T-cell (primary cell): ENCODE measurements around the gene ENDOV. TPM values are rescaled to one million over a fixed set of nuclear protein-coding genes. Genes with fewer than 3 reads are reported as not detected.

Experiments used
- ATAC-seq, 4 experiments: fragments of 200-7000 bp in 3 of 4; fragments of 150-1000 bp in 1 of 4; cut with Tn5 transposase; replicated peaks in 1 of 4; 1 replicate in 3 of 4; 2 replicates in 1 of 4; pipeline ENCODE4 v1.10.0; 2021; ENCODE audit warnings: moderate library complexity in 3 of 4, mild to moderate bottlenecking in 2 of 4, moderate number of reproducible peaks in 1 of 4
- CTCF ChIA-PET, 2 donors: fragments of 300-600 bp; sonication (Branson Sonifier 250); formaldehyde crosslinking; loops; one replicate each; lab custom pipeline; 2022; ENCODE audit warnings: antibody characterized with exemption in 2 of 2; lab: Charles Lee
- POLR2A ChIA-PET, 2 donors: fragments of 300-600 bp; sonication (Branson Sonifier 250); formaldehyde crosslinking; loops; one replicate each; lab custom pipeline; 2022; ENCODE audit warnings: antibody characterized with exemption in 2 of 2; lab: Charles Lee
- DNase-seq, 35 experiments: peaks; one replicate each; pipeline versions ENCODE4 v3.0.0 to v3.0.0-alpha.2; 2013 to 2023
- H3K27ac ChIP-seq: one replicate; pipeline ENCODE4 v1.5.1; 2013; ENCODE audit warnings: low read length
- H3K27me3 ChIP-seq, 2 experiments: replicated peaks in 1 of 2; 1 replicate in 1 of 2; 2 replicates in 1 of 2; pipeline versions ENCODE4 v1.6.1 to v1.7.0; 2013; ENCODE audit warnings: low read length in 1 of 2, mixed read lengths in 1 of 2; ENCODE audit not compliant: control insufficient read depth in 2 of 2, insufficient read depth in 2 of 2; ENCODE audit errors: extremely low read depth in 1 of 2
- H3K36me3 ChIP-seq, 2 donors: 1 replicate in 1 of 2; 2 replicates in 1 of 2; pipeline versions ENCODE4 v1.6.1 to v1.7.0; 2013; ENCODE audit warnings: low read length in 1 of 2; ENCODE audit not compliant: control insufficient read depth in 2 of 2, insufficient read depth in 1 of 2; ENCODE audit errors: extremely low read depth in 1 of 2
- H3K4me1 ChIP-seq, 2 experiments: 1 replicate in 1 of 2; 2 replicates in 1 of 2; pipeline versions ENCODE4 v1.6.1 to v1.7.0; 2013; ENCODE audit warnings: low read length in 2 of 2, mixed read lengths in 1 of 2; ENCODE audit not compliant: insufficient read depth in 2 of 2, control insufficient read depth in 1 of 2; ENCODE audit errors: extremely low read depth in 1 of 2
- H3K4me3 ChIP-seq, 2 donors: 1 replicate in 1 of 2; 2 replicates in 1 of 2; pipeline versions ENCODE4 v1.5.1 to v1.7.0; 2013; ENCODE audit warnings: mild to moderate bottlenecking in 2 of 2, low read length in 1 of 2, moderate library complexity in 1 of 2; ENCODE audit not compliant: control insufficient read depth in 1 of 2; ENCODE audit errors: extremely low read depth in 1 of 2
- H3K9me3 ChIP-seq: 2 replicates; pipeline ENCODE4 v1.7.0; 2013
- H3K27ac Mint-ChIP-seq, 2 donors: one replicate each; pipeline ENCODE4 v1.8.0; 2020 to 2021; ENCODE audit warnings: mild to moderate bottlenecking in 2 of 2, mixed read lengths in 2 of 2
- H3K27me3 Mint-ChIP-seq, 2 donors: one replicate each; pipeline ENCODE4 v1.8.0; 2021 to 2022; ENCODE audit warnings: mixed read lengths in 2 of 2
- H3K36me3 Mint-ChIP-seq: one replicate; pipeline ENCODE4 v1.8.0; 2021; ENCODE audit warnings: mixed read lengths
- H3K4me1 Mint-ChIP-seq, 3 donors: one replicate each; pipeline ENCODE4 v1.8.0; 2020 to 2022; ENCODE audit warnings: mixed read lengths in 3 of 3, mild to moderate bottlenecking in 1 of 3
- H3K4me3 Mint-ChIP-seq, 3 donors: one replicate each; pipeline ENCODE4 v1.8.0; 2020 to 2022; ENCODE audit warnings: mild to moderate bottlenecking in 3 of 3, mixed read lengths in 3 of 3, moderate library complexity in 3 of 3
- H3K9me3 Mint-ChIP-seq, 3 donors: one replicate each; pipeline ENCODE4 v1.8.0; 2020 to 2022; ENCODE audit warnings: mixed read lengths in 3 of 3
- whole genome bisulfite sequencing: methylation state at CpG from one replicate; pipeline ENCODE4 v1.1.5; 2013; ENCODE audit warnings: missing lambda C conversion rate; ENCODE audit not compliant: insufficient coverage; 5-methylcytosine and 5-hydroxymethylcytosine counted together
- total RNA-seq, 35 experiments: library from RNA in 6 of 35; stranded (reverse) in 6 of 35; fragments of 120-200 nt in 1 of 35; gene quantifications; one replicate each; pipeline versions ENCODE4 v1.2.1 to v1.2.4 and lab custom pipeline; 2013 to 2026

ENDOV gene
- total RNA-seq, 5 donors from 2014 or later (not counting 1 experiment from before 2014, with no cell fraction given): 17.1 to 22.2 (median 21.1) TPM

DNA sequence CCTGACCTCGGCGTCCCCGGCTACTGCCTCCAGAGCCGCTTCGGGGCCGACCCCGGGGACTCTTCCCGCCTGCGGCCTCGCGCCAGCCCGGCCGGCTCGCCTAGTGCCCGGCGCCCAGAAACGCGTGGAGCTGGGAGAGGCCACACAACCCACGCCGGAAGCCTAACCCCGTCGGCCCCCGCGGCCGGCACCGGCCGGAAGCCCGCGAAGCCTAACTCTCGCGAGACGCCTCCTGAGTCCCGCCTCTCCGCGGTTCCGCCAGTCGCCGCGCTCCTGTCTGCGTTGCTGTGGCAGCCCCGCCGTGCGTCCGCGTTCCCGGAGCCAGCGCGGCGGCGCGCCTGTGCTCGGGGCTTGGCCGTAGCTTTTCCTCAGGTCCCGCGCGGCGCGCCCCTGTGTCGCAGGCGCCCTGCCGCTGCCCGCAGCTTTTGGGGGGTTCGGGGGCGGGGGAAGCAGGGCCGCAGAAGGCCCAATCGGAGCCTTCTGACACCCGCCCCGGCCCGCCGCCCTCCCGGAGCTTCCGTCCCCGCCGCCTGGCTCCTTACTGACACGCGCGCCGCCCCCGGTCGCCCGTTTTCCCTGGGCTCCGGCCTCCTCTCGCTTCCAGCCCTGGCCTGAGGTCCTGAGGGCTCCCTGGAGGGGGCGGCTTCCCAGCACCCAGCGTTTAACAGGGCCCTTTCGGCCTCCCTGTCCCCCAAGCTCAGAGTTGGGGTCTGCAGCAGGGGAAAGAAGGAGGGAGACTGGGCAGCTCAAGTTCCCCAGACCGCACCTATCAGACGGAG lies 39.8 kb downstream of the ENDOV start:
- Histone ChIP-seq H3K27me3 (peaks cover 0 to 35% of the 10 kb centered on the region in 2 experiments), H3K4me3 (peak overlapping the region; percentile 83 to 92), H3K9me3 (no peaks in the 10 kb centered on the region), H3K4me1 (peaks cover 0 to 19% of the 10 kb centered on the region in 2 experiments), H3K36me3 (no peaks in the 10 kb centered on the region), H3K27ac (peak overlapping the region; percentile 96)
- WGBS: under 1% methylated on average over 83 of the region's 88 CpGs
- peak overlapping the region; percentile 86 to 89 (median 88) for H3K4me3 Mint-ChIP-seq
- ATAC-seq: peak; percentile 95
- H3K9me3 Mint-ChIP-seq: no peaks in the 10 kb centered on the region
- ChIA-PET CTCF (interaction anchor here (0.5 to 0.8 kb wide), 2 partner anchors 56 to 445 kb away, joined by 3 read pairs; no protein-coding TSS in a partner anchor), POLR2A (interaction anchor here (0.5 to 0.6 kb wide), 3 partner anchors 112 to 416 kb away, joined by 3 to 12 read pairs (median 4); no protein-coding TSS in a partner anchor)
- DNase-seq: peak; percentile 89 to 97 (median 93)
- peak overlapping the region; percentile 94 to 95 for H3K27ac Mint-ChIP-seq
- H3K36me3 Mint-ChIP-seq: no peaks in the 10 kb centered on the region
- peaks cover 14 to 29% of the 10 kb centered on the region in 2 donors for H3K27me3 Mint-ChIP-seq
- H3K4me1 Mint-ChIP-seq: peaks cover 9 to 22% (median 12%) of the 10 kb centered on the region in 3 donors

DNA sequence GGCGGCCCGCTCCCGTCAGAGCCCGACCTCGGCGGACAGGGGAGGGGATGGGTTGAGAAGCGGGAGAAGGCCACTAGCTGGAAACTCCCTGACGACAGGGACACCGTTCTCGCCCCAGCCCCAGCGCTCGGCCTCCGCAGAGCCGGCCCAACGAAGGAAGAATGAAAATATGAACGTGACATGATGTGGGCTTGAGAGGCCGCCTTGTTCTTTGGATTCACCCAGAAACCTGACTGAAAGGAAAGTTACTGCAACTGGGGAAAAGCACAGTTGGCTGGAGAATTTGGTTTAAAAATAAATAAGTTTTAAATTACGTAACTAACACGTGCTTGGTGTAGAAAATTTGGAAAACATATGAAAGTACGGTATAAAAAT lies 40.4 kb downstream of the ENDOV start:
- Histone ChIP-seq H3K4me3 (peak overlapping the region; percentile 83 to 92), H3K27me3 (peaks cover 2 to 35% of the 10 kb centered on the region in 2 experiments), H3K9me3 (no peaks in the 10 kb centered on the region), H3K4me1 (peaks cover 0 to 19% of the 10 kb centered on the region in 2 experiments), H3K27ac (peak overlapping the region; percentile 96), H3K36me3 (no peaks in the 10 kb centered on the region)
- DNase-seq (peak in 9 of 35 experiments; percentile 9 to 63 (median 34)), ATAC-seq (no peak)
- Mint-ChIP-seq H3K9me3 (no peaks in the 10 kb centered on the region), H3K27me3 (peaks cover 14 to 31% of the 10 kb centered on the region in 2 donors), H3K36me3 (no peaks in the 10 kb centered on the region), H3K27ac (peak overlapping the region; percentile 94 to 95), H3K4me3 (peak overlapping the region; percentile 86 to 89 (median 88)), H3K4me1 (peaks cover 9 to 22% (median 12%) of the 10 kb centered on the region in 3 donors)
- WGBS: 3% methylated on average over 17 of the region's 20 CpGs
- CTCF ChIA-PET: no interaction called here
- POLR2A ChIA-PET: no interaction called here

DNA sequence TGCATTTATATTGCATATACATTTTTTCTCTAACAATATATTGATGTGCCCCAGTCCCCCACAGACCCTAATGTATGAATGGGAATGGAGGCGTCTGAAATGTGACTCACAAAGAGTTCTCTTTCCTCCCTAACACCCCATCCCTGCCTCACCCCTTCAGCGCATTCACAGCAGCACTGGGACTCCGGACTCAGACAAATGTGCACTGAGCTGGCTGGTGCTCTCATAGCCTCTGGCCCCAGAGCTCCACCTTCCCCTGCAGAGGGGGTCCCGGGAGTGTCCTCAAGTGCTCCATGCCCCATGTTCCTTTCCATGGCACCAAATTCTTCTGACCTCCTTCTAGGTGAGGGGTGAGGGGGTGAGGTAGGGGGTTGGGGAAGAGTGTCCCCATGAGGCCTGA lies 40.8 kb downstream of the ENDOV start:
- WGBS: 79% methylated on average over 2 of the region's 4 CpGs
- no peak for DNase-seq

DNA sequence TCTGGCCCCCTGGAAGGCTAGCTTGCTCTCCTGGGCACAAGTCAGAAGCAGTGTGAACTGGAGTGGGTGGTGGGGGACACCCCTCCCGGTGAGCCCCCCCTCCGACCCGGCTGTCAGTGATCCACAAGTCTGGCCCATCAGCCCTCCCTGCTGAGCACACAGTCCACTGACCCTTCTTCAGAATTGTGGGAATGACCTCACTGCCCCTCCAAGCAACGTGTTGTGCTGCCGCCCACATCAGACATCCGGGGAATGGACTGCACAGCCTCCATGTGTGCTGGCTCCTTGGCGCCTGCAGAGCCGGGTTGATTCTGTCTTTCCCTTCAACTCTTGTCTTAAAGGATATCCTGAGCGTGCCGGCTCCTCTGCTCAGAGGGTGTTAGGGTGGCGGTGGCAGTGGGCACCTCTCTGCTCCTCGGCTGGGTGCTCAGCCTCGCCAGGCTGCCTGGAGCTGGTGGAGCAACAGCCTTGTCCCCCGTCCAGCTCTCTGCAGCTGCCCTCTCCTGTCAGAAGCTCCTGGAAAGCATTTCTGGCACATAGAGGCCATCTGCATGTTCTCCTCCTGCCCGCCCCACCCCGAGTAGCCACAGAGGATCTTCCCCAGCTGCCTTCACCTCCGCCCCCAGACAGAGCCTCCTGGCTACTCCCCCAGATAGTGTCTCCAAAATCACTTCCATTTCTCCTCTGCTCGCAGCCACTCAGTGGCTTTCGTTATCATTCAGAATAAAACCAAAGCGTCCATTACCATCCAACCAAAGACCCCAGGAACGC lies 41.7 kb downstream of the ENDOV start:
- H3K36me3 Mint-ChIP-seq: no peaks in the 10 kb centered on the region
- no peak for DNase-seq
- ATAC-seq: no peak

More for the DNA sequence above, 40.8 kb downstream of the ENDOV start:
- H3K4me3 ChIP-seq: no peak overlapping the region
- CTCF ChIA-PET: no interaction called here
- peaks cover 0 to 19% of the 10 kb centered on the region in 2 experiments for H3K4me1 ChIP-seq
- Mint-ChIP-seq H3K27ac (peak overlapping the region; percentile 94 to 95), H3K9me3 (no peaks in the 10 kb centered on the region), H3K4me3 (peak overlapping the region; percentile 86 to 89 (median 88)), H3K27me3 (peaks cover 17 to 35% of the 10 kb centered on the region in 2 donors), H3K4me1 (peaks cover 9 to 22% (median 12%) of the 10 kb centered on the region in 3 donors), H3K36me3 (no peaks in the 10 kb centered on the region)
- no peaks in the 10 kb centered on the region for H3K9me3 ChIP-seq
- peaks cover 5 to 34% of the 10 kb centered on the region in 2 experiments for H3K27me3 ChIP-seq
- ATAC-seq: no peak
- H3K36me3 ChIP-seq: no peaks in the 10 kb centered on the region
- no peak overlapping the region for H3K27ac ChIP-seq
- POLR2A ChIA-PET: no interaction called here

DNA sequence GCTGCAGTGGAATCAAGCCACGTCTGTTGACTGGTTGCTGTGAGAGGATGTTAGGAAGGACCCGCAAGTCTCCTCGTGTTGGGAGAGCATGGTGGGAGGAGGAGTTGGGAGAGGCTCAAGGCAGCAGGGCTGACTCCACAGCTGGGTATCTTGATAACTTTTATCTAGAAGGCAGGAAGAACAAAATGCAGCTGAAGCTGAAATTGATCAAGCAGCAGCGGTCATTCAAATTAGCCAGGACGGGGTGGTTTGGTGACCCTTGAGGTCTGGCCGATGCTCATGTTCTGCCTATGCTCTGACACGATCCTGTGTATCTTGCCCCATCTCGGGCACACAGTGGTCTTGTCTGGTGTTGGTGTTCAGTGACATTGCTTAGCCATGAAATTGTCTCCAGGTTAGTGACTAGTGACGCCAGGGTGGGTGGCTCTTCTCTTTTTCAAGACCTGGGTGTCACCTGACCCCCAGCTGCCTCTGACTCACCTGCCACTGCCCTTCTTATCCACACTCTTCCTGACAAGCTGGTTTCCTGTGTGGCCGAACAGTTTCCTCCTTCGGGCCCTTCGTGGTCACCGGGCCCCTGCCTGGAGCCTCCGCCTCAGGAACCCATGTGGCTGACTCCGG lies 42.4 kb downstream of the ENDOV start:
- Mint-ChIP-seq H3K4me1 (peaks cover 9 to 22% (median 12%) of the 10 kb centered on the region in 3 donors), H3K9me3 (no peaks in the 10 kb centered on the region), H3K4me3 (peak overlapping the region in 2 of 3 donors; percentile 28 to 88), H3K27me3 (peaks cover 17 to 39% of the 10 kb centered on the region in 2 donors), H3K36me3 (no peaks in the 10 kb centered on the region), H3K27ac (no peak overlapping the region)
- Histone ChIP-seq H3K9me3 (no peaks in the 10 kb centered on the region), H3K4me1 (peaks cover 0 to 19% of the 10 kb centered on the region in 2 experiments), H3K27ac (no peak overlapping the region), H3K36me3 (no peaks in the 10 kb centered on the region), H3K27me3 (peaks cover 5 to 41% of the 10 kb centered on the region in 2 experiments), H3K4me3 (no peak overlapping the region)
- DNase-seq: peak in 3 of 35 experiments; percentile 10 to 17 (median 14)
- 38% methylated on average over 14 of the region's 15 CpGs for WGBS
- no peak for ATAC-seq
- POLR2A ChIA-PET: no interaction called here
- CTCF ChIA-PET: no interaction called here

More for the DNA sequence above, 41.7 kb downstream of the ENDOV start:
- Histone ChIP-seq H3K4me1 (peaks cover 0 to 19% of the 10 kb centered on the region in 2 experiments), H3K36me3 (no peaks in the 10 kb centered on the region), H3K9me3 (no peaks in the 10 kb centered on the region), H3K4me3 (no peak overlapping the region), H3K27me3 (peaks cover 5 to 36% of the 10 kb centered on the region in 2 experiments), H3K27ac (no peak overlapping the region)
- Mint-ChIP-seq H3K27me3 (peaks cover 17 to 39% of the 10 kb centered on the region in 2 donors), H3K9me3 (no peaks in the 10 kb centered on the region), H3K27ac (no peak overlapping the region), H3K4me1 (peaks cover 9 to 22% (median 12%) of the 10 kb centered on the region in 3 donors), H3K4me3 (peak overlapping the region; percentile 31 to 88 (median 53))
- ChIA-PET CTCF (no interaction called here), POLR2A (no interaction called here)
- WGBS: 83% methylated on average over 12 of the region's 21 CpGs

DNA sequence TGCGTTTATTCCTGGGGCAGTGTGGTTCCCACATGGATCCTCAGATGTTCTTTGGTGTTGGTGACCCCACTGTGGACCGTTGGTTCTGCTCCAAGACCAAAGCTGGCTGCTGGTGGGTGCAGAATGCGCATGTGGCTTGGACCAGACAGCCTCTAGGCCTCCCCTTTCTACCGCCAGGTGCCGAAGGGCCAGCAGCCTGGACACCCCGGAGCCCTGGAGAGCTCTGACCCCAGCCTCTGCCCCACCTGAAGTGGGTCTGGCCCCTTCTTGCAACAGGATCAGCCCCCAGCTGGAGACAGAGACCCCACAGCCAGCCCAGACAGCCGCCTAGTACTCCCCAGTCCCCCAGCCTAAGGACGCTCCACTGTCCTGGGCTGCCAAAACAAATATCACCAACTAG lies 43.0 kb downstream of the ENDOV start:
- H3K27me3 Mint-ChIP-seq: peaks cover 17 to 39% of the 10 kb centered on the region in 2 donors
- no peaks in the 10 kb centered on the region for H3K9me3 ChIP-seq
- peaks cover 9 to 22% (median 12%) of the 10 kb centered on the region in 3 donors for H3K4me1 Mint-ChIP-seq
- H3K36me3 ChIP-seq: no peaks in the 10 kb centered on the region
- ATAC-seq: no peak
- H3K27ac Mint-ChIP-seq: no peak overlapping the region
- ChIA-PET POLR2A (no interaction called here), CTCF (no interaction called here)
- no peaks in the 10 kb centered on the region for H3K9me3 Mint-ChIP-seq
- 88% methylated on average over 6 of the region's 8 CpGs for WGBS
- no peak for DNase-seq
- no peak overlapping the region for H3K4me3 ChIP-seq
- no peaks in the 10 kb centered on the region for H3K36me3 Mint-ChIP-seq
- H3K4me1 ChIP-seq: peaks cover 0 to 19% of the 10 kb centered on the region in 2 experiments
- H3K4me3 Mint-ChIP-seq: no peak overlapping the region
- peaks cover 5 to 41% of the 10 kb centered on the region in 2 experiments for H3K27me3 ChIP-seq
- H3K27ac ChIP-seq: no peak overlapping the region
